T-cell (primary cell): ENCODE data around the gene DIS3L. TPM values are rescaled to one million over a fixed set of nuclear protein-coding genes. Genes with fewer than 3 reads are reported as not detected.
A peak's percentile ranks its signal among the peaks of the same experiment; 100 is the strongest.
"Not testable (repeated sequence)": the region's sequence is repeated elsewhere in the genome, so short reads cannot be mapped to it uniquely, and the experiment has no call there.

ENCODE experiments used
- ATAC-seq, 4 experiments: fragments of 200-7000 bp in 3 of 4; fragments of 150-1000 bp in 1 of 4; cut with Tn5 transposase; replicated peaks in 1 of 4; 1 replicate in 3 of 4; 2 replicates in 1 of 4; pipeline ENCODE4 v1.10.0; 2021; ENCODE audit warnings: moderate library complexity in 3 of 4, mild to moderate bottlenecking in 2 of 4, moderate number of reproducible peaks in 1 of 4
- CTCF ChIA-PET, 2 donors: fragments of 300-600 bp; sonication (Branson Sonifier 250); formaldehyde crosslinking; loops; one replicate each; lab custom pipeline; 2022; ENCODE audit warnings: antibody characterized with exemption in 2 of 2; lab: Charles Lee
- POLR2A ChIA-PET, 2 donors: fragments of 300-600 bp; sonication (Branson Sonifier 250); formaldehyde crosslinking; loops; one replicate each; lab custom pipeline; 2022; ENCODE audit warnings: antibody characterized with exemption in 2 of 2; lab: Charles Lee
- DNase-seq, 35 experiments: peaks; one replicate each; pipeline versions ENCODE4 v3.0.0 to v3.0.0-alpha.2; 2013 to 2023
- H3K27ac ChIP-seq: one replicate; pipeline ENCODE4 v1.5.1; 2013; ENCODE audit warnings: low read length
- H3K27me3 ChIP-seq, 2 experiments: replicated peaks in 1 of 2; 1 replicate in 1 of 2; 2 replicates in 1 of 2; pipeline versions ENCODE4 v1.6.1 to v1.7.0; 2013; ENCODE audit warnings: low read length in 1 of 2, mixed read lengths in 1 of 2; ENCODE audit not compliant: control insufficient read depth in 2 of 2, insufficient read depth in 2 of 2; ENCODE audit errors: extremely low read depth in 1 of 2
- H3K36me3 ChIP-seq, 2 donors: 1 replicate in 1 of 2; 2 replicates in 1 of 2; pipeline versions ENCODE4 v1.6.1 to v1.7.0; 2013; ENCODE audit warnings: low read length in 1 of 2; ENCODE audit not compliant: control insufficient read depth in 2 of 2, insufficient read depth in 1 of 2; ENCODE audit errors: extremely low read depth in 1 of 2
- H3K4me1 ChIP-seq, 2 experiments: 1 replicate in 1 of 2; 2 replicates in 1 of 2; pipeline versions ENCODE4 v1.6.1 to v1.7.0; 2013; ENCODE audit warnings: low read length in 2 of 2, mixed read lengths in 1 of 2; ENCODE audit not compliant: insufficient read depth in 2 of 2, control insufficient read depth in 1 of 2; ENCODE audit errors: extremely low read depth in 1 of 2
- H3K4me3 ChIP-seq, 2 donors: 1 replicate in 1 of 2; 2 replicates in 1 of 2; pipeline versions ENCODE4 v1.5.1 to v1.7.0; 2013; ENCODE audit warnings: mild to moderate bottlenecking in 2 of 2, low read length in 1 of 2, moderate library complexity in 1 of 2; ENCODE audit not compliant: control insufficient read depth in 1 of 2; ENCODE audit errors: extremely low read depth in 1 of 2
- H3K9me3 ChIP-seq: 2 replicates; pipeline ENCODE4 v1.7.0; 2013
- H3K27ac Mint-ChIP-seq, 2 donors: one replicate each; pipeline ENCODE4 v1.8.0; 2020 to 2021; ENCODE audit warnings: mild to moderate bottlenecking in 2 of 2, mixed read lengths in 2 of 2
- H3K27me3 Mint-ChIP-seq, 2 donors: one replicate each; pipeline ENCODE4 v1.8.0; 2021 to 2022; ENCODE audit warnings: mixed read lengths in 2 of 2
- H3K36me3 Mint-ChIP-seq: one replicate; pipeline ENCODE4 v1.8.0; 2021; ENCODE audit warnings: mixed read lengths
- H3K4me1 Mint-ChIP-seq, 3 donors: one replicate each; pipeline ENCODE4 v1.8.0; 2020 to 2022; ENCODE audit warnings: mixed read lengths in 3 of 3, mild to moderate bottlenecking in 1 of 3
- H3K4me3 Mint-ChIP-seq, 3 donors: one replicate each; pipeline ENCODE4 v1.8.0; 2020 to 2022; ENCODE audit warnings: mild to moderate bottlenecking in 3 of 3, mixed read lengths in 3 of 3, moderate library complexity in 3 of 3
- H3K9me3 Mint-ChIP-seq, 3 donors: one replicate each; pipeline ENCODE4 v1.8.0; 2020 to 2022; ENCODE audit warnings: mixed read lengths in 3 of 3
- WGBS: methylation state at CpG from one replicate; pipeline ENCODE4 v1.1.5; 2013; ENCODE audit warnings: missing lambda C conversion rate; ENCODE audit not compliant: insufficient coverage; 5-methylcytosine and 5-hydroxymethylcytosine counted together
- total RNA-seq, 35 experiments: library from RNA in 6 of 35; stranded (reverse) in 6 of 35; fragments of 120-200 nt in 1 of 35; gene quantifications; one replicate each; pipeline versions ENCODE4 v1.2.1 to v1.2.4 and lab custom pipeline; 2013 to 2026

The DIS3L gene
- total RNA-seq, 5 donors from 2014 or later (not counting 1 experiment from before 2014, with no cell fraction given) = 29.9 to 36.9 (median 30.2) TPM

DNA sequence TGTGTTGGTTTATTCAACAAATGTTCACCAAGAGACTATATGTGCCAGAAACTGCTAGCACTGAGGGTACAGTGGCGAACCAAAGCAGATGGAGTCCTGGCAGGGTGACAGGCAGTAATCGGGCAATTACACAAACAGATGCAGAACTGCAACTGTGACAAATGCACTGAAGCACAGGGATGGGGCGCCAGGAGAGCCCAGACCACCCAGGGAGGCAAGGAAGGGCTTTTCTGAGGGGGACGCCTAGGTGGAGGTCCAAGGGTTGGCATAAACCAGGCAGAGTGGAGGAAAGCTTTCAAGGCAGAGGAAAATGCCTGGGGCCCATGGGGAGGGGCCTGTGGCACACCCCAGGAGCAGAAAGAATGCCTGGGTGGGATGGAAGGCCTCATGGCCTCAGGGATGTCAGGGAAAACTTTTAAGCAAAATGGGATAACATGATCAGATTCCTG is 5.5 kb downstream of the DIS3L start:
- ChIA-PET POLR2A (no interaction called here), CTCF (interaction anchor here in 1 of 2 donors (0.6 kb wide), 1 partner anchor 1315 kb away, joined by 5 read pairs; no protein-coding TSS in a partner anchor)
- no peaks in the 10 kb centered on the region for H3K27me3 ChIP-seq
- peaks cover 24% of the 10 kb centered on the region for H3K36me3 Mint-ChIP-seq
- WGBS = 94% methylated on average over 3 of the region's 4 CpGs
- DNase-seq (no peak), ATAC-seq (no peak)
- H3K4me1 ChIP-seq = peaks cover 9 to 14% of the 10 kb centered on the region in 2 experiments
- H3K27ac ChIP-seq = no peak overlapping the region
- peaks cover 4 to 32% of the 10 kb centered on the region in 2 donors for H3K36me3 ChIP-seq
- no peak overlapping the region for H3K4me3 Mint-ChIP-seq
- no peaks in the 10 kb centered on the region for H3K9me3 Mint-ChIP-seq
- H3K27ac Mint-ChIP-seq = peak overlapping the region in 1 of 2 donors; percentile 7
- no peaks in the 10 kb centered on the region for H3K27me3 Mint-ChIP-seq
- peaks cover 24 to 42% (median 37%) of the 10 kb centered on the region in 3 donors for H3K4me1 Mint-ChIP-seq
- no peaks in the 10 kb centered on the region for H3K9me3 ChIP-seq
- no peak overlapping the region for H3K4me3 ChIP-seq

- ChIA-PET CTCF (interaction anchor here (0.5 to 0.6 kb wide), 2 partner anchors 1925 to 1945 kb away, joined by 8 to 9 read pairs; no protein-coding TSS in a partner anchor), POLR2A (interaction anchor here in 1 of 2 donors (0.8 kb wide), 2 partner anchors 16 to 203 kb away, joined by 3 to 5 read pairs; partner anchors contain the start of gene ZWILCH)
- no peaks in the 10 kb centered on the region for H3K27me3 Mint-ChIP-seq
- no peak for DNase-seq
- Histone ChIP-seq H3K4me1 (no peaks in the 10 kb centered on the region), H3K27me3 (no peaks in the 10 kb centered on the region), H3K9me3 (no peaks in the 10 kb centered on the region), H3K36me3 (peaks cover 4 to 37% of the 10 kb centered on the region in 2 donors), H3K27ac (no peak overlapping the region), H3K4me3 (no peak overlapping the region)
- no peaks in the 10 kb centered on the region for H3K9me3 Mint-ChIP-seq
- 100% methylated on average over 1 of the region's 5 CpGs for WGBS
- no peak overlapping the region for H3K4me3 Mint-ChIP-seq
- no peak for ATAC-seq
- H3K27ac Mint-ChIP-seq = no peak overlapping the region
- peaks cover 38% of the 10 kb centered on the region for H3K36me3 Mint-ChIP-seq
- peaks cover 6 to 13% (median 7%) of the 10 kb centered on the region in 3 donors for H3K4me1 Mint-ChIP-seq
Observed at GRCh38 chr15:66302489-66303278, 9.3 kb downstream of the DIS3L start.

DNA sequence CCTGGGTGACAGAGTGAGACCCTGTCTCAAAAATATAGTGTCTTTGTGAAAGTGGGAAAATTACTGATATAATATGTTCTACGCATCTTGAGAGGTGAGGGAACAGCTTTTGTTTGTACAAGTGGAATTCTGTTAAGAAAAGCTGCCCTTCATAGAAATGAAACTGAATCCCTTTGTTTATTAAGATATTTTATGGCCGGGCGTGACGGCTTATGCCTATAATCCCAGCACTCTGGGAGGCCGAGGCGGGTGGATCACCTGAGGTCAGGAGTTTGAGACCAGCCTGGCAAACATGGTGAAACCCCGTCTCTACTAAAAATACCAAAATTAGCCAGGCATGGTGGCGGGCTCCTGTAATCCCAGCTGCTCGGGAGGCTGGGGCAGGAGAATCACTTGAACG is 11.1 kb downstream of the DIS3L start:
- H3K4me3 ChIP-seq, H3K27me3 Mint-ChIP-seq, H3K27me3 ChIP-seq, H3K9me3 ChIP-seq, H3K27ac ChIP-seq, CTCF ChIA-PET, H3K27ac Mint-ChIP-seq, H3K4me3 Mint-ChIP-seq, H3K9me3 Mint-ChIP-seq, ATAC-seq, H3K4me1 ChIP-seq, DNase-seq, POLR2A ChIA-PET: not testable (repeated sequence)
- WGBS = 80% methylated on average over 1 of the region's 10 CpGs
- Mint-ChIP-seq H3K4me1 (peaks cover 5 to 13% (median 7%) of the 10 kb centered on the region in 3 donors), H3K36me3 (peaks cover 48% of the 10 kb centered on the region)
- H3K36me3 ChIP-seq = peaks cover 0 to 33% of the 10 kb centered on the region in 2 donors

DNA sequence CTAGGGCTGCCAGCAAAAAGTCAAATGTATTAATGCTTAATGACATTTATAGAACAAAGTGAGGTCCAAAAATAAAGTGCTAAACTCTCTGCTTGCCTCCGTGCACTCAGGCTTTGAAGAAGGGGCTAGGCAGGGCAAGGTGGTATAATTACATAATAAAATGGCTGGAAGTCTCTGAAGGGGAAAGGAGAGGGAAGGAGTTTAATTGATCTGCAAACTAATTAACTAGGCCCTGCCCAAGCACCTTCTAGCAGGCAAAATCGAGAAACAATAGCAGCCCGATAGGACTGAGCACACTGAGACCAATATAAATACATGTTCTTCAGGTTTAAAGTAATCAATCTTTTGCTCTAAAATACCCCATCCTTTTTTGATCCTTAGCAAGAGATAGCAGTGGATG is 13.0 kb downstream of the DIS3L start:
- H3K9me3 Mint-ChIP-seq = no peaks in the 10 kb centered on the region
- ATAC-seq (no peak), DNase-seq (no peak)
- Histone ChIP-seq H3K4me1 (no peaks in the 10 kb centered on the region), H3K27me3 (no peaks in the 10 kb centered on the region), H3K36me3 (peaks cover 0 to 40% of the 10 kb centered on the region in 2 donors), H3K27ac (no peak overlapping the region), H3K4me3 (no peak overlapping the region), H3K9me3 (no peaks in the 10 kb centered on the region)
- peaks cover 2 to 13% (median 7%) of the 10 kb centered on the region in 3 donors for H3K4me1 Mint-ChIP-seq
- peaks cover 56% of the 10 kb centered on the region for H3K36me3 Mint-ChIP-seq
- H3K27ac Mint-ChIP-seq = no peak overlapping the region
- H3K27me3 Mint-ChIP-seq = no peaks in the 10 kb centered on the region
- ChIA-PET POLR2A (interaction anchor here in 1 of 2 donors (0.5 kb wide), 1 partner anchor 127 kb away, joined by 5 read pairs; no protein-coding TSS in a partner anchor), CTCF (interaction anchor here in 1 of 2 donors (0.7 kb wide), 1 partner anchor 14 kb away, joined by 3 read pairs; no protein-coding TSS in a partner anchor)
- H3K4me3 Mint-ChIP-seq = no peak overlapping the region
- WGBS = 100% methylated on average over 1 of the region's 3 CpGs

DNA sequence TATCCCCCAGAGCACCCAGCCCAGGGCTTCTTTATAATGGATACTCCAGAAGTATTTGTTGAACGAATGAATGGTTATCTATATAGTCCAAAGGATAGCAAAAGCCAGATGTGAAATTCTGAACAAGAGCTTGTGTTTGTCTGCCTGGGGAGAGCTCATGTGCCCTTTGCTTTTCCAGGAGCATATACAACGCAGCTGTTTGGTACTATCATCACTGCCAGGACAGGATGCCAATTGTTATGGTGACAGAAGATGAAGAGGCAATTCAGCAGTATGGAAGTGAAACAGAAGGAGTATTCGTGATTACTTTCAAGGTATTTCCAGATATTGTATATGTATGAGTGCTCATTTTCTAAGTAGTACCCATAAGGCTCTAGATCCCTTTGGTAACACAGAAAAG is 15.2 kb downstream of the DIS3L start:
- H3K36me3 Mint-ChIP-seq = peaks cover 58% of the 10 kb centered on the region

DNA sequence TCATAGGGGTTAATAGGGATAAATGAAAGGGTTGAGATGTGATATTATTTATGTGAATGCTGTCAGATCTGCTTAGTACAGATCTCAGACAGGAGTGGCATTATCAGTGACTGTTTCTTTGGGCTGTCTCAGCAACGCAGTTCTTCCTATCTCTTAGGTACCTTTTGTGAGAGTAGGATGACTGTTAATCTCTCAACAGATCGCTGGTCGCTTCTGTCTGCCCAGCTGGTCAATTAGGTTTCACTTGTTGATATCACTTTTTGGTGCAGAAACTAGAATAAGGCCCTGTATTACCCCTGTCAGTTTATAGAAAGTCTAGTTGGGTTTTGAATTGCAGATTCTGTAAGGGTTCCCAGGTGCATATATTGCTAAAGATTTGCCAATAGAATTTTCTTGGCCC is 16.5 kb downstream of the DIS3L start:
- CTCF ChIA-PET = no interaction called here
- no peak overlapping the region for H3K27ac Mint-ChIP-seq
- WGBS = 95% methylated on average over 3 of the region's 3 CpGs

More for the DNA sequence above, 15.2 kb downstream of the DIS3L start:
- Mint-ChIP-seq H3K27me3 (no peaks in the 10 kb centered on the region), H3K4me1 (no peaks in the 10 kb centered on the region), H3K27ac (no peak overlapping the region), H3K9me3 (no peaks in the 10 kb centered on the region), H3K4me3 (no peak overlapping the region)
- ATAC-seq = no peak
- no peak overlapping the region for H3K27ac ChIP-seq
- POLR2A ChIA-PET = no interaction called here
- H3K36me3 ChIP-seq = peaks cover 0 to 52% of the 10 kb centered on the region in 2 donors
- no peaks in the 10 kb centered on the region for H3K9me3 ChIP-seq
- CTCF ChIA-PET = no interaction called here
- no peaks in the 10 kb centered on the region for H3K4me1 ChIP-seq
- no peak for DNase-seq
- H3K27me3 ChIP-seq = no peaks in the 10 kb centered on the region
- H3K4me3 ChIP-seq = no peak overlapping the region
- 100% methylated on average over 2 of the region's 3 CpGs for WGBS

More for the DNA sequence above, 16.5 kb downstream of the DIS3L start:
- H3K4me3 ChIP-seq = no peak overlapping the region
- DNase-seq (no peak), ATAC-seq (no peak)
- POLR2A ChIA-PET = no interaction called here
- Mint-ChIP-seq H3K4me1 (no peaks in the 10 kb centered on the region), H3K4me3 (no peak overlapping the region), H3K27me3 (no peaks in the 10 kb centered on the region), H3K9me3 (no peaks in the 10 kb centered on the region), H3K36me3 (peaks cover 58% of the 10 kb centered on the region)
- H3K27ac ChIP-seq = no peak overlapping the region
- peaks cover 0 to 62% of the 10 kb centered on the region in 2 donors for H3K36me3 ChIP-seq
- H3K27me3 ChIP-seq = no peaks in the 10 kb centered on the region
- H3K9me3 ChIP-seq = no peaks in the 10 kb centered on the region
- no peaks in the 10 kb centered on the region for H3K4me1 ChIP-seq
